HG03571 (cell line): ENCODE results near the gene IMP4.

ENCODE experiments used
- ATAC-seq: cut with Tn5 transposase; IDR thresholded peaks from one replicate; pipeline ENCODE4 v1.9.1; 2021; ENCODE audit not compliant: unreplicated experiment

The IMP4 gene

DNA sequence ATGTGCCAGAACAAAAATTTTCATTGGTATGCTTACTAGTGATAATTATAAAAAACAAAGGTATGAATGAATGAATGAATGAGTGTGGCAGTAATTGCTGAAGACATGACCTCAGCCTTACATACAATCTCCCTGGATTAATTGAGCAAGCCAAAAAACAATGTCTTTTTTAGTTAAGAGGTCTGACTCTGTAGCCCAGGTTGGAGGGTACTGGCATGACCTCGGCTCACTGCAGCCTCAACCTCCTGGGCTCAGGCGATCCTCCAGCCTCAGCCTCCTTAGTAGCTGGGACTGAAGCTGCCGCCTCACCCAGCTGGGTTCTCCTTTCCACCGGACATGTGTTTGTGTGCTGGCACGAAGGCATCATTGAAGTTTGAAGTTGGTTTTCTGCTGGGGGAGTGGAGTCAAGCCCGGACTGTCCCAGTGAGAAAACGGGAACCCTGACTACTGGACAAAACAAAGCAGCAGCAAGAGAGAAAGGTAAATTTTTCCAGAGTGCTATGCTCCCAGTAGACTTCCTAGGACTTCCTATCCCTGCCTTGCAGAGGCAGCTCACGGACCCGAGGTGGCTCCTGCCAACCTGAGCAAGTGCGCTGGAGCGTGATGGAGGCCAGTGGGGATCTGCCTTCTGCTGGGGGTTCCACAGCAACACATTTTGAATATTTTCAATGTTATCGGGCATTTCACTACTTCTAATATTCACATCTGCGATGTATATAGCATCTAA, 6.4 kb upstream of the IMP4 start:
- no peak for ATAC-seq

GRCh38 chr2:130336877-130337734, 5.6 kb upstream of the IMP4 start:
- no peak for ATAC-seq

DNA sequence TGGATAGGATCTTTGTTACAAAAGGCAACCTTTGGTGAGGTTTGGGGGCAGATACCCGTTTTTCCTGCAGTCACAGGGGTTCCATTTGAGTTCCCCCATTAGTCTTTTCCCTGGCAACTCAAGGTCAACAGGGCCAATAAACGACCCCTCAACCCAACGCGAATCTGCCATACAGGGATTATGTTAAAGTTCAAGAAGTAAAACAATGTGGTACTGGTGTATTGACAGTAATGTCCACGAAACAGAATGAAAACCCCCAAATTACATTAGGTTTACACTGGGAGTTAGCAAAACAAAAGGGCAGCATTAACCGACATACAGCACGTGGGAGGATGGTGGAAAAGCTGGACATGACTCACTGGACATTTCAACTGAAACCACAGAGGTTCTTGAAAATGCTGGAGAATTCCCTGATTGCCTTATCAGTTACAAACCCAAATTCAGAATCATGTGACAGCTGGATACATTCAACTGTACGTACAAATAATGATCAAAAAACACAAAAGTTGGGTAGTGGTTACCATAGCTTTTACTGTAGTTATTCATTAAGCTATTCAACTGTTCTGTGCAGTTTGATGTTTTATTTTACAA, 4.9 kb upstream of the IMP4 start:
- no peak for ATAC-seq

GRCh38 chr2:130338793-130339345, 3.8 kb upstream of the IMP4 start:
- ATAC-seq: no peak

- no peak for ATAC-seq
Measured at GRCh38 chr2:130339885-130340745, 2.6 kb upstream of the IMP4 start.

GRCh38 chr2:130341562-130342019, 1.1 kb upstream of the IMP4 start:
- peak; percentile 4 for ATAC-seq

DNA sequence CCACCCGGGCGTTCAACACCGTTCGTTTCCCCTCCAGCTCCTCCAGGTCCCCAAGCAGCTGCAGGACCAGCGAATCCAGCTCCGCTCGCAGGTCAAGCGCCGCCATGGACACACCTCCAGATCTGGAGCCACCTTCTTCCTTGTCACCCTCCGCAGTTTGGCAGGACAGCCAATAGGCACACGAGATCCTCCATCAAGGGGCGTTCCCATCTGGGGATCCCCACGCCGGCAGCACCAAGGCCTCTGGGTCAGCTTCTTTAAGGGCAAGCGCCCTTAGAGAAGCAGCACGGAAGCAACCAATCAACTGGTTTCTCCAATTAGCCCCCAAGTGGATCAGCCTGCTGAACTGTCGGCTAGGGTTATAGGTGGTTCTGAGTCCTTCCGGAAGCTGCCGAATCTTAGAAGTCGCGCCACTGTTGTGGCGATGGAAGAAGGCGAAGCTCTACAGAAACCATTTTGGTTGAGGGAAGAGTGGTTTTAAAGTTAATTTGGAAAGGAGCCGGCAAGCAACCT, 621 bp upstream of the IMP4 start:
- peak; percentile 76 for ATAC-seq

DNA sequence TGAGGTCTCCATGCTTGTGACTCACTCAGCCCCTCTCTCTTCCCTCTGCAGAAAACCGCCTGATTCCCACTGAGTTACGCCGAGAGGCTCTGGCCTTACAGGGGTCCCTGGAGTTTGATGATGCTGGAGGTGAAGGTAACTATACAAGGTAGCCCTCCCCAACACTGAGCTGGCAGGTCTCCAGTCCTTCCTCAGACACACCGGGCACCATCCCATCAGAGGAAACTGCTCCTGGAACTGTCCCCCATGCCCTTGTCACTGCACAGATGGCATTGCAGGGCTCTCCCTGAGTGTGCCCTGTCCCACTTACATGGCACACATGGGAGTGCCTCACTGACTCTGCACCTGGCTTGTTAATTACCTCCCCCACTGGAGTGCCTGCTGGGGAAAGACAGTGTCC, 1.9 kb downstream of the IMP4 start:
- ATAC-seq: no peak

GRCh38 chr2:130345091-130345490, 2.4 kb downstream of the IMP4 start:
- no peak for ATAC-seq

DNA sequence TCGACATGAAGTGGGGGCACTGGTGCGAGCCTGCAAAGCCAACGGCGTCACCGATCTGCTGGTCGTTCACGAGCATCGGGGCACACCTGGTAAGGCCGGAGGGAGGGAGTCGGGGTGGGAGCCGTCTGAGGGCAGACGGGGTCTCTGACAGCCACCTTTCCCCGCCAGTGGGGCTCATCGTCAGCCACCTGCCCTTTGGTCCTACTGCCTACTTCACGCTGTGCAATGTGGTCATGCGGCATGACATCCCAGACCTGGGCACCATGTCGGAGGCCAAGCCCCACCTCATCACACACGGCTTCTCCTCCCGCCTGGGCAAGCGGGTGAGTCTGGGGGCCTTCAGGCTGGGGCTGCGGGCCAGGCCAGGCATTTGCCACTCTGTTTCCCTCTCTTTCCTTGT, 2.9 kb downstream of the IMP4 start:
- no peak for ATAC-seq

GRCh38 chr2:130346041-130346740, 3.5 kb downstream of the IMP4 start:
- no peak for ATAC-seq

- no peak for ATAC-seq
Measured at GRCh38 chr2:130346741-130347066, 4.0 kb downstream of the IMP4 start.

DNA sequence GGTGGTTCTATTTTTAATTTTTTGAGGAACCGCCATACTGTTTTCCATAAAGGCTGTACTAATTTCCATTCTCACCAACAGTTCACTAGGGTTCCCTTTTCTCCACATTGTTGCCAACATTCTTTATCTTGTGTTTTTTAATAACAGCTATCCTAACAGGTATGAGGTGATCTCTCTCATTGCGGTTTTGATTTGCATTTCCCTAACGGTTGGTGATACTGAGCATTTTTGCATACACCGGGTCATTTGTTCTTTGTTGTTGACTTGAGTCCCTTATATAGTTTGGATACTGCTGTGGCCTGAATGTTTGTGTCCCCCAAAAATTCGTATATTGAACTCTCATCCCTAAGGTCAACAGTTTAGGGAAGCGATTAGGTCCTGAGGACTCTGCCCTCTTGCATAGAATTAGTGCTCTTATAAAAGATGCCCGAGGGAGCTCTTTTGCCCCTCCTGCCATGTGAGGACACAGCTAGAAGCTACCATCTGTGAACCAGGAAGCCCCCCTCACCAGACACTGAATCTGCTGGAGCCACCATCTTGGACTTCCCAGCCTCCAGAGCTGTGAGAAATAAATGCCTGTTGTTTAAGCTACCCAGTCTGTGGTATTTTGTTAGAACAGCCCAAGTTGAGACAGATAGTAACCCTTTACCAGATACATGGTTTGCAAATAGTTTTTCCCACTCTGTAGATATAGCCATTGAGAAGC, 4.7 kb downstream of the IMP4 start:
- ATAC-seq: no peak

GRCh38 chr2:130349174-130349573, 6.5 kb downstream of the IMP4 start:
- ATAC-seq: no peak

GRCh38 chr2:130351711-130352110, 9.0 kb downstream of the IMP4 start:
- ATAC-seq: no peak

GRCh38 chr2:130352237-130352636, 9.5 kb downstream of the IMP4 start:
- ATAC-seq: no peak

DNA sequence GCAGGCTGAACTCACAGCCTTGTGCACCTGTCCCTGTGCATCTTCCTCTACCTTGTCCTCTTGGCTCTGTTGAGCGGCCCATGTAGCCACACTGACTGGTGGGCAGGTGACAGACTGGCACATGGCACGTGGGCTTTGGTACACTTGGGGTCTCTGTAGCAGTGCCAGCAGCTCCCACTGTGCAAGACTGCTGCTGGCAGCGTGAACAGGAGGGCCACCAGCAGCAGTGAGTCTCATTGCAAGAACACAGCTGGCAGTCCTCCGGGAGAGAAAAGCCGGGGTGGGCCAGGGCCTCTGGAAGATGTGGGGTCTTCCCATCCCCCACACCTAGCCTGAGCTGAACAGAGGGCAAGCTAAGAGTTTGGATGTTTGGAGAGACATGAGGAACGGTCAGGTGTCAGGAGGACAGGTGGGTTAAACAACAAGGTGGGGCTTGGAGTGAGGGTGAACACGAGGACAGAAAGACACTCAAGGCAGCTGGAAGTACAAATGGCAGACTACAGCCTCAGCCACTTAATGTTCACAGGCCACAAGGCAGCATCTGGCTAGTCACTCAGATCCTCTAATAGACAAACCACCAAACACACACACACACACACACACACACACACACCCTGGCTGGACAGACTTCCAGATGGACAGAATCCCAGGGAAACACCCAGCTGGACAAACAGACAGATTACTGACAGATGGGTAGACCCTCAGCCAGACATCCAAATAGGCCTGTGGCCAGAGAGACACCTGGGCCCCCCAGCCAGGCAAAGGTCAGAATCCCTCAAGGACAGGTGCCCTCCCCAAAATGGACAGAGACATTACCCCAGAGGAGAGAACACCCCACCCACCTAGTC, 10.8 kb downstream of the IMP4 start:
- no peak for ATAC-seq

- ATAC-seq: no peak
Measured at GRCh38 chr2:130354139-130354428, 11.4 kb downstream of the IMP4 start.

DNA sequence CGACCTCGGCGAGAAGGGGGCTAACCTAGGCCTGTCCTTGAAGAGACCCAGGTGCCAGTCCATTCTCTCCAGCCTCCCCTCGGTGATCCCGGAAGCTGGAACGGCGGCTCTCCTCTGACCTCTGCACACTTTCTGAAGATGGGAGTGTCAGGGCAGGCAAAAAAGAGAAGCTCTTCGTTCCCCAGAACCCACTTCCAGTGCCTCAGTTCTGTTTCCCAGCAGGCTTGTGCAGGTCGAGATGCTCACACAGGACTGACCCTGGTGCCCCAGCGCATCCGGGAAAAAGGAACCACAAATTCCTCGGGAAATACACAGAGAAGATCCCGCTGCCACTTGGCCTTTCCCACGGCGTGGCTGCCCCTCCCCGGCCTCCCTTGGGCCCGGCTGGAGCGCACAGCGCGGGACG, 12.5 kb downstream of the IMP4 start:
- no peak for ATAC-seq
